Naive thymus-derived CD8-positive, alpha-beta T cell (primary cell): Measurements from ENCODE around the gene DPPA5. TPM values are rescaled to one million over a fixed set of nuclear protein-coding genes. Genes with fewer than 3 reads are reported as not detected.
"Not testable (repeated sequence)": the region's sequence is repeated elsewhere in the genome, so short reads cannot be mapped to it uniquely, and the experiment has no call there.

Experiments
- ATAC-seq, 2 donors: fragments of 150-1000 bp; cut with Tn5 transposase in 1 of 2; sonication (Bioruptor Pico), chemical (Tn5 transposase) in 1 of 2; 1 replicate in 1 of 2; 2 replicates in 1 of 2; pipeline ENCODE4 v1.10.0; 2021; ENCODE audit warnings: mild to moderate bottlenecking in 2 of 2, moderate library complexity in 2 of 2
- POLR2A ChIA-PET: fragments of 350-600 bp; sonication (Branson Sonifier 250); formaldehyde crosslinking; loops from one replicate; lab custom pipeline; 2021; ENCODE audit warnings: antibody characterized with exemption; lab: Charles Lee
- DNase-seq, 10 donors: peaks; one replicate each; pipeline versions ENCODE4 v3.0.0 to v3.0.0-alpha.2; 2020 to 2022
- H3K27ac Mint-ChIP-seq, 10 donors: one replicate each; pipeline ENCODE4 v1.8.0; 2020 to 2022; ENCODE audit warnings: mild to moderate bottlenecking in 10 of 10, mixed read lengths in 10 of 10, moderate library complexity in 4 of 10, inconsistent platforms in 1 of 10
- H3K27me3 Mint-ChIP-seq, 5 donors: one replicate each; pipeline ENCODE4 v1.8.0; 2021 to 2022; ENCODE audit warnings: mixed read lengths in 5 of 5
- H3K36me3 Mint-ChIP-seq, 3 donors: one replicate each; pipeline ENCODE4 v1.8.0; 2020 to 2022; ENCODE audit warnings: mixed read lengths in 3 of 3, mild to moderate bottlenecking in 2 of 3, inconsistent platforms in 1 of 3
- H3K4me1 Mint-ChIP-seq, 4 donors: one replicate each; pipeline ENCODE4 v1.8.0; 2021 to 2022; ENCODE audit warnings: mixed read lengths in 4 of 4
- H3K4me3 Mint-ChIP-seq, 10 donors: one replicate each; pipeline ENCODE4 v1.8.0; 2020 to 2022; ENCODE audit warnings: mild to moderate bottlenecking in 10 of 10, mixed read lengths in 10 of 10, moderate library complexity in 6 of 10, inconsistent platforms in 1 of 10
- H3K9me3 Mint-ChIP-seq, 9 donors: one replicate each; pipeline ENCODE4 v1.8.0; 2020 to 2022; ENCODE audit warnings: mixed read lengths in 9 of 9, mild to moderate bottlenecking in 3 of 9, inconsistent platforms in 1 of 9, moderate library complexity in 1 of 9
- polyA plus RNA-seq, 3 donors: library from polyadenylated mRNA; unstranded; fragments of 300-500 nt; fragmentation: Illumina TruSeq; gene quantifications; one replicate each; pipeline ENCODE4 v1.2.3, GENCODE V29; 2021
- total RNA-seq, 8 experiments: library from RNA in 2 of 8; stranded (reverse) in 2 of 8; gene quantifications; one replicate each; pipeline ENCODE4 v1.2.3 and lab custom pipeline; 2021 to 2026

Gene DPPA5, protein sequence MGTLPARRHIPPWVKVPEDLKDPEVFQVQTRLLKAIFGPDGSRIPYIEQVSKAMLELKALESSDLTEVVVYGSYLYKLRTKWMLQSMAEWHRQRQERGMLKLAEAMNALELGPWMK
- total RNA-seq (not detected), polyA plus RNA-seq (not detected), total RNA-seq (lab: John Stamatoyannopoulos, UW) (0 reads per million in 6 experiments)

- POLR2A ChIA-PET, result interaction anchor here (0.6 kb wide), 1 partner anchor 25 kb away, joined by 3 read pairs; no protein-coding TSS in a partner anchor
- no peak for DNase-seq
- Mint-ChIP-seq H3K4me3 (no peak within 1 kb of the TSS), H3K27me3 (peaks cover 15 to 35% (median 25%) of the 10 kb centered on the region in 5 donors), H3K4me1 (peaks cover 0 to 2% (median 0%) of the 10 kb centered on the region in 4 donors), H3K9me3 (peaks cover 0 to 2% (median 0%) of the 10 kb centered on the region in 9 donors), H3K27ac (no peak within 1 kb of the TSS), H3K36me3 (no peaks in the 10 kb centered on the region)
- no peak for ATAC-seq
These were observed at the start of gene DPPA5 for GRCh38 chr6:73353636-73354593. TSS of gene DPPA5 (minus strand) at chr6:73354276. CDS start at chr6:73354225, 51 bp downstream.

- POLR2A ChIA-PET, result no interaction called here
- no peaks in the 10 kb centered on the region for H3K4me1 Mint-ChIP-seq
- no peak overlapping the region for H3K27ac Mint-ChIP-seq
- H3K36me3 Mint-ChIP-seq, result no peaks in the 10 kb centered on the region
- no peak for ATAC-seq
- no peaks in the 10 kb centered on the region for H3K9me3 Mint-ChIP-seq
- DNase-seq, result no peak
- no peaks in the 10 kb centered on the region for H3K27me3 Mint-ChIP-seq
- no peak overlapping the region for H3K4me3 Mint-ChIP-seq
These were observed 46.6 kb upstream of the DPPA5 start for GRCh38 chr6:73400656-73401055.

- POLR2A ChIA-PET, result interaction anchor here (0.6 to 0.7 kb wide), 2 partner anchors 165 to 759 kb away, joined by 4 read pairs; no protein-coding TSS in a partner anchor
These were observed 41.8 kb upstream of the DPPA5 start for GRCh38 chr6:73395875-73396274.

DNA sequence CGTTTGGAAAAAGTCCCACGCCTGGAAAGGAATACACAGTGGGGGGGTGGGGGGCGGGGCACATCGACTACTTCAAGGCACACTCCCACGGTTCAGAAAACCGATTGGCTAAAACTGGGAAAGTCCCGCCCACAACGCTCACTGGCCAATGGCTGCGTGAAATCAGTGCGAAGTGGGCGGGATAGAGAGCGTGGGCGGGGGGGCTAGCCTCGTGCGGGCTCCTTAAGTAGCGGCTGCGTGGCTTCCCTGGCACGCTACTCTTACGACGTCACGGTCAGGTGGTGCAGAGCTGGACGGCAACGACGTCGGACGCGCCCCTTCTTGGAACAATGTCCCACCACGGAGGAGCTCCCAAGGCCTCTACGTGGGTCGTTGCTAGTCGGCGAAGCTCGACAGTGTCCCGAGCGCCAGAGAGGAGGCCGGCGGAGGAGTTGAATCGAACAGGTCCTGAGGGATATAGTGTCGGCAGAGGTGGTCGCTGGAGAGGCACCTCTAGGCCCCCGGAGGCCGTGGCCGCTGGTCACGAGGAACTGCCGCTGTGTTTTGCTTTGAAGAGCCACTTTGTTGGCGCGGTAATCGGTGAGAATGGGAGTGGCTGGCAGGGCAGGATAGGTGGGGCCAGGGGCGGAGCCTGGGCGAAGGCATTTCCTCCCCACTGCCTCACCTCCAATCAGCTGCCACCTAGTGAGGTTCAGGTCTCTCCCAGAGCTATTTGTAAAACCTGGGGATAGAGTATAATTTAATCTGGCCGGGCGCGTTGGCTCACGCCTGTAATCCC, 40.7 kb upstream of the DPPA5 start, which contains the start of gene DDX43:
Gene DDX43 (plus strand): TSS at position 252 of the 778 bp plus-strand sequence. CDS start 78 bp downstream, at position 330.
- POLR2A ChIA-PET, result interaction anchor here (0.6 to 1.3 kb wide), 3 partner anchors 66 to 256 kb away, joined by 3 to 6 read pairs (median 4); partner anchors contain the start of gene MTO1
- Mint-ChIP-seq H3K36me3 (no peaks in the 10 kb centered on the region), H3K27me3 (no peaks in the 10 kb centered on the region)

More at GRCh38 chr6:73395875-73396274, 41.8 kb upstream of the DPPA5 start:
- ATAC-seq (no peak), DNase-seq (no peak)
- Mint-ChIP-seq H3K9me3 (no peaks in the 10 kb centered on the region), H3K27ac (no peak overlapping the region), H3K36me3 (no peaks in the 10 kb centered on the region), H3K4me3 (no peak overlapping the region), H3K27me3 (no peaks in the 10 kb centered on the region), H3K4me1 (peaks cover 0 to 7% (median 6%) of the 10 kb centered on the region in 4 donors)

GRCh38 chr6:73393278-73393677, 39.2 kb upstream of the DPPA5 start:
- POLR2A ChIA-PET, result interaction anchor here (0.6 to 1.3 kb wide), 2 partner anchors 68 to 142 kb away, joined by 3 read pairs; partner anchors contain the start of gene MTO1
- no peaks in the 10 kb centered on the region for H3K36me3 Mint-ChIP-seq
- H3K9me3 Mint-ChIP-seq, result no peaks in the 10 kb centered on the region
- no peaks in the 10 kb centered on the region for H3K27me3 Mint-ChIP-seq
- no peak for ATAC-seq
- no peak overlapping the region for H3K4me3 Mint-ChIP-seq
- DNase-seq, result no peak
- peak overlapping the region in 1 of 10 donors; percentile 51 for H3K27ac Mint-ChIP-seq
- peaks cover 0 to 17% (median 12%) of the 10 kb centered on the region in 4 donors for H3K4me1 Mint-ChIP-seq

More for the DNA sequence above, 40.7 kb upstream of the DPPA5 start, which contains the start of gene DDX43:
- ATAC-seq, result peak; percentile 85 to 90
- Mint-ChIP-seq H3K27ac (peak within 1 kb of the TSS in 9 of 10 donors; percentile 14 to 95 (median 89)), H3K4me1 (peaks cover 0 to 7% (median 6%) of the 10 kb centered on the region in 4 donors), H3K9me3 (no peaks in the 10 kb centered on the region), H3K4me3 (peak within 1 kb of the TSS; percentile 67 to 88 (median 78))
- DNase-seq, result peak; percentile 19 to 79 (median 36)

- H3K4me3 Mint-ChIP-seq, H3K27me3 Mint-ChIP-seq, ATAC-seq, H3K36me3 Mint-ChIP-seq, DNase-seq, H3K9me3 Mint-ChIP-seq, POLR2A ChIA-PET: not testable (repeated sequence)
- peaks cover 0 to 17% (median 12%) of the 10 kb centered on the region in 4 donors for H3K4me1 Mint-ChIP-seq
- peak overlapping the region in 1 of 10 donors; percentile 5 for H3K27ac Mint-ChIP-seq
These were observed 38.1 kb upstream of the DPPA5 start for GRCh38 chr6:73392188-73392587.

GRCh38 chr6:73391675-73392074, 37.6 kb upstream of the DPPA5 start:
- no peak for ATAC-seq
- H3K9me3 Mint-ChIP-seq, result no peaks in the 10 kb centered on the region
- POLR2A ChIA-PET, result no interaction called here
- no peaks in the 10 kb centered on the region for H3K36me3 Mint-ChIP-seq
- H3K27ac Mint-ChIP-seq, result peak overlapping the region in 1 of 10 donors; percentile 5
- H3K4me1 Mint-ChIP-seq, result peaks cover 0 to 17% (median 12%) of the 10 kb centered on the region in 4 donors
- DNase-seq, result no peak
- H3K27me3 Mint-ChIP-seq, result no peaks in the 10 kb centered on the region
- H3K4me3 Mint-ChIP-seq, result peak overlapping the region in 1 of 10 donors; percentile 14

DNA sequence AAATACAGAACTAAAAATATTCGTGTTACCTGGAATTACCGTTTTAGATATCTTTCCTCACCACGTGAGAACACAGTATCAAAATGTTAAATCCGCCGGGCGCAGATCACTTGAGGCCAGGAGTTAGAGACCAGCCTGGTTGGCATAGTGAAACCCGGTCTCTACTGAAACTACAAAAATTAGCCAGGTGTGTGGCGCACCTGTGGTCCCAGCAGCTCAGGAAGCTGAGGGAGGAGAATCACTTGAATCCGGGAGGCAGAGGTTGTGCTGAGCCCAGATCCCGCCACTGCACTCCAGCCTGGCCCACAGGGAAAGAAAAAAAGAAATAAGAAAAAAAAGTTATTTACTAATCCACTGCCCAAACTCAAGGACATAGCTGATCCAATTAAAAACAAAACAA, 35.8 kb upstream of the DPPA5 start:
- POLR2A ChIA-PET, result interaction anchor here (0.7 kb wide), 2 partner anchors 235 to 936 kb away, joined by 3 to 4 read pairs; no protein-coding TSS in a partner anchor
- DNase-seq, result no peak
- no peaks in the 10 kb centered on the region for H3K36me3 Mint-ChIP-seq
- ATAC-seq, result no peak
- no peaks in the 10 kb centered on the region for H3K27me3 Mint-ChIP-seq
- no peak overlapping the region for H3K27ac Mint-ChIP-seq
- no peaks in the 10 kb centered on the region for H3K9me3 Mint-ChIP-seq
- peaks cover 0 to 17% (median 12%) of the 10 kb centered on the region in 4 donors for H3K4me1 Mint-ChIP-seq
- H3K4me3 Mint-ChIP-seq, result peak overlapping the region in 2 of 10 donors; percentile 14 to 78

DNA sequence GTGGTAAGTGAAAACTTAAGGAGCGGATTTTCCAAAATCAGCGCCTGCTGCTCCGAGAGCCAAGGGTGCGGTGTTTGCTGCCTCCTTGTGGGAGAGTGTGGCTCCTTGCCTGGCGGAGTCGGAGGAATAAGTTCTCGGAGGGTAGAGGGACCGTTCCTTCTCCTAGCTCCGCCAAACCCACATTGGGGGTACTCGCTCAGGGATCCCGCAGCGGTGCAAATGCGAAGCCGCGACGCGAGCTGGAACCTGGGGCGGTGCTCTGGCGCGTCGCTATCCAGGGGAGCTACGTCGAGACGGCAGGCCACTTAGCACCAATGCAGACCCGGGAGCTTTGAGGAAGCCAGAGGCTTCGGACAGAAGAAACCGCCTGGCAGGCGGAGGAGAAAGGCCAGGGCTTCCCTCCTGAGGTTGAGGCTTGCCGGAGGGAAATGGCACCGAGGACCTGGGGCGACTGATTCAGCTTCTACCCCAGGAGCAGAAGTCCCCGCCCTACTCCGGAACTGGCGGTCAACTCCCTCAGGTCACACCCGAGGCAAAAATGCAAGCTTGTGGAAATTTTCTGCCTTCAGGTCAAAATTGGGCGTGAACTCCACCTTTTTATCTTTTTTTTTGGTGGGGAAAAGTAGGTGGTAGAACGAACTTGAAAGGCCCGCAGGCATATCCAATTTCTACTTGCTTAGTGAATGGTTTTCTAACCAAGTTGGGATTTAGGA, 34.9 kb upstream of the DPPA5 start:
- Mint-ChIP-seq H3K4me3 (peak overlapping the region; percentile 78 to 88 (median 84)), H3K36me3 (no peaks in the 10 kb centered on the region), H3K9me3 (no peaks in the 10 kb centered on the region), H3K27ac (peak overlapping the region; percentile 25 to 88 (median 57)), H3K27me3 (no peaks in the 10 kb centered on the region), H3K4me1 (peaks cover 0 to 17% (median 12%) of the 10 kb centered on the region in 4 donors)
- ATAC-seq (peak; percentile 72 to 90), DNase-seq (peak in 6 of 10 donors; percentile 16 to 34 (median 25))
- POLR2A ChIA-PET, result interaction anchor here (1.1 to 1.2 kb wide), 2 partner anchors 73 to 127 kb away, joined by 3 to 7 read pairs; partner anchors contain the start of gene MTO1

DNA sequence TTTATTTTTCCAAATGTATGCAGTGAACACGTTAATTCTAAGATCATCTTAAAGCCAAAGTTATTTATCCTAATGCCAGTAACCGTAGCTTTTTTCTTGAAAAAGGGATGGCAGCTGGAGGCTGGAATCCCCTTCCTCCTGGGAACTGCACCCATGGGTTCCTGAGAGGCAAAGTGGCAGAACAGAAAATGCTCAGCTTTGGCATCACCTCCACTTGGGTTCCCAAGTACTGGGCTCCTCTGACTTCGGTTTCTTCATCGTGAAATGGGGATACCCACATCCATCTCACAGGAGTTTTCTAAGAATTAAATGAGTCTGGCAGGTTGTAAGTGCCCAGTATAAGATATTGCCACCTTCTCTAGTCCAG, 34.3 kb upstream of the DPPA5 start:
- peaks cover 0 to 17% (median 12%) of the 10 kb centered on the region in 4 donors for H3K4me1 Mint-ChIP-seq
- no peaks in the 10 kb centered on the region for H3K27me3 Mint-ChIP-seq
- peak overlapping the region in 7 of 10 donors; percentile 25 to 88 (median 70) for H3K27ac Mint-ChIP-seq
- POLR2A ChIA-PET, result interaction anchor here (1.1 to 1.2 kb wide), 2 partner anchors 73 to 126 kb away, joined by 3 to 7 read pairs; partner anchors contain the start of gene MTO1
- ATAC-seq (peak; percentile 12 to 27), DNase-seq (no peak)
- peak overlapping the region; percentile 78 to 88 (median 84) for H3K4me3 Mint-ChIP-seq
- no peaks in the 10 kb centered on the region for H3K9me3 Mint-ChIP-seq
- no peaks in the 10 kb centered on the region for H3K36me3 Mint-ChIP-seq

DNA sequence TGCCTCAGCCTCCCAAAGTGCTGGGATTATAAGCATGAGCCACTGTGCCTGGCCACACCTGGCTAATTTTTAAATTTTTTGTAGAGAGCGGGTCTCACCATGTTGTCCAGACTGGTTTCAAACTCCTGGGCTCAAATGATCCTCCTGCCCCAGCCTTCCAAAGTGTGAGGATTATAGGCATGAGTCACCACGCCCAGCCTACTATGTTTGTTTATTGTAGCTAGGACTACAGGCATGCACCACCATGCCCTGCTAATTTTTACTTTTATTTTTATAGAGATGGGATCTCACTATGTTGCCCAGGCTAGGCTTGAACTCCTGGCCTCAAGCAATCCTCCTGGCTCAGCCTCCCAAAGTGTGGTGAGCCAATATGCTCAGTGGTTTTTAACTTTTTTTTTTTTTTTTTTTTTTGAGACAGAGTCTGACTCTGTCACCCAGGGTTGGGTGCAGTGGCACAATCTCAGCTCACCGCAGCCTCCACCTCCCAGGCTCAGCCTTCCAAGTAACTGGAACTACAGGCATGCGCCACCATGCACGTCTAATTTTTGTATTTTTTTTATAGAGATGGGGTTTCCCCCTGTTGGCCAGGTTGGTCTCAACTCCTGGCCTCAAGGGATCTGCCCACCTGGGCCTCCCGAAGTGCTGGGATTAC, 28.5 kb upstream of the DPPA5 start:
- peaks cover 0 to 1% (median 0%) of the 10 kb centered on the region in 4 donors for H3K4me1 Mint-ChIP-seq
- H3K4me3 Mint-ChIP-seq, result no peak overlapping the region
- POLR2A ChIA-PET, result no interaction called here
- no peaks in the 10 kb centered on the region for H3K27me3 Mint-ChIP-seq
- DNase-seq (no peak), ATAC-seq (no peak)
- no peak overlapping the region for H3K27ac Mint-ChIP-seq
- H3K9me3 Mint-ChIP-seq, result no peaks in the 10 kb centered on the region
- no peaks in the 10 kb centered on the region for H3K36me3 Mint-ChIP-seq
